ENCODE measurements around the gene RNASEL. TPM values are rescaled to one million over a fixed set of nuclear protein-coding genes. Genes with fewer than 3 reads are reported as not detected.

The RNASEL gene
- total RNA-seq, 2 donors from 2014 or later: 0.33 to 6.0 TPM

DNA sequence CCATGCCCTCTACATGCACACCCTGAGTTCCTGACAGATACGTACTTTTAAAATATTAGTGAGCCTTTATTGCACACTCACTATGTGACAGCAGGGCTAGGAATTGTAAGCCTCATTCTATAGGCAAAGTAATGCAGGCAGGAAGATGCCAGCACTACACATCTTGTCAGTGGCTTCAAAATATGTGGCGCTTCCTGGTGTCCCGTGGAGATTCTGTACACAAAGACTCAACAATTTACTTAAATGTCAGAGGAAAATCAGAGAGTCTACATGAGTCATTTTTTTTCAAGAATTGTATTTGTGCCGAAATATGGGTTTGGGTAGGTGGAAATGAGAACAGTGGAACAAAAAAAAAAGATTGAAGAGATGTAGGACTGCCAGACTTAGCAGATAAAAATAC, 27.6 kb downstream of the RNASEL start:
- intact Hi-C loops (cut with DNase I): no loop called here
- 55 to 60% methylated on average over 4 of the region's 4 CpGs for WGBS, 2 donors
- DNase-seq (no peak), ATAC-seq (no peak)
- Histone ChIP-seq H3K4me1 (no peaks in the 10 kb centered on the region), H3K36me3 (replicated peaks in 1 of 2; ENCODE audit: insufficient read depth in 1 of 2, low read depth in 2 of 2) (no peaks in the 10 kb centered on the region), H3K9me3 (no peaks in the 10 kb centered on the region), H3K27me3 (no peaks in the 10 kb centered on the region), H3K4me3 (no peak overlapping the region), H3K27ac (no peak overlapping the region)
- no peak for TF ChIP-seq POLR2A (IDR thresholded peaks at IDR 0.05)
- TF ChIP-seq, protein P1, sequence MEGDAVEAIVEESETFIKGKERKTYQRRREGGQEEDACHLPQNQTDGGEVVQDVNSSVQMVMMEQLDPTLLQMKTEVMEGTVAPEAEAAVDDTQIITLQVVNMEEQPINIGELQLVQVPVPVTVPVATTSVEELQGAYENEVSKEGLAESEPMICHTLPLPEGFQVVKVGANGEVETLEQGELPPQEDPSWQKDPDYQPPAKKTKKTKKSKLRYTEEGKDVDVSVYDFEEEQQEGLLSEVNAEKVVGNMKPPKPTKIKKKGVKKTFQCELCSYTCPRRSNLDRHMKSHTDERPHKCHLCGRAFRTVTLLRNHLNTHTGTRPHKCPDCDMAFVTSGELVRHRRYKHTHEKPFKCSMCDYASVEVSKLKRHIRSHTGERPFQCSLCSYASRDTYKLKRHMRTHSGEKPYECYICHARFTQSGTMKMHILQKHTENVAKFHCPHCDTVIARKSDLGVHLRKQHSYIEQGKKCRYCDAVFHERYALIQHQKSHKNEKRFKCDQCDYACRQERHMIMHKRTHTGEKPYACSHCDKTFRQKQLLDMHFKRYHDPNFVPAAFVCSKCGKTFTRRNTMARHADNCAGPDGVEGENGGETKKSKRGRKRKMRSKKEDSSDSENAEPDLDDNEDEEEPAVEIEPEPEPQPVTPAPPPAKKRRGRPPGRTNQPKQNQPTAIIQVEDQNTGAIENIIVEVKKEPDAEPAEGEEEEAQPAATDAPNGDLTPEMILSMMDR (IDR thresholded peaks at IDR 0.05): no peak

DNA sequence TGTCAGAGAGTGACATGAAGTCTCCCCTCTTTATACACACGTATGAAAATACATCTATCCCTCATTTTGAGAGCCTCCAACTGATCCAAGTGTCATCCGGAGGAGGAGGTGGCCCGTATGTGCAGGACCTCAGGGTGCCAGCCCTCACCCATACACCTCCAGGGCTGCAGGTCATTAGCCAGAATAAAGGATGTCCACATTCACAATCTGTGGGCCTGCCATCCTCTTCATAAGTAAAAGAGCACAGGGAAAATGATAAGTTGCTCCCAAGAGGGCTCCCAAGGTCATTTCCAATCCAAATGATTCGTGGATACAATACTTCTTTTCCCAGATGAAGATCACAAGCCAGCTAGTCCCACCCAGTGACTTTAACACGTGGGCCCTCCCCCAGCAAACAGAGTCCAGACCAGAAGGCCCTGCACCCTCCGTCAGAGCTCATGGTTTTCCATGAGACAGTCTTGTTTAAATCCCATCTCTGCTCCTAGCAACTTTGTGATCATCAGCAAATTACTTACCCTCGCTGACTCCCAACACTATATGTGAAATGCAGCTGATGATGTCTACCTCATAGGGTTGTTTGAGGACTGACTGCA, 28.6 kb downstream of the RNASEL start:
- Histone ChIP-seq H3K36me3 (replicated peaks in 1 of 2; ENCODE audit: insufficient read depth in 1 of 2, low read depth in 2 of 2) (no peaks in the 10 kb centered on the region), H3K4me3 (no peak overlapping the region), H3K27ac (no peak overlapping the region), H3K9me3 (no peaks in the 10 kb centered on the region), H3K27me3 (no peaks in the 10 kb centered on the region), H3K4me1 (no peaks in the 10 kb centered on the region)
- ATAC-seq: no peak
- no peak for DNase-seq
- TF ChIP-seq, protein P1 (IDR thresholded peaks at IDR 0.05): no peak
- TF ChIP-seq POLR2A (IDR thresholded peaks at IDR 0.05): no peak
- intact Hi-C loops (cut with DNase I): no loop called here
- WGBS, 2 donors: 54 to 59% methylated on average over 7 of the region's 7 CpGs

DNA sequence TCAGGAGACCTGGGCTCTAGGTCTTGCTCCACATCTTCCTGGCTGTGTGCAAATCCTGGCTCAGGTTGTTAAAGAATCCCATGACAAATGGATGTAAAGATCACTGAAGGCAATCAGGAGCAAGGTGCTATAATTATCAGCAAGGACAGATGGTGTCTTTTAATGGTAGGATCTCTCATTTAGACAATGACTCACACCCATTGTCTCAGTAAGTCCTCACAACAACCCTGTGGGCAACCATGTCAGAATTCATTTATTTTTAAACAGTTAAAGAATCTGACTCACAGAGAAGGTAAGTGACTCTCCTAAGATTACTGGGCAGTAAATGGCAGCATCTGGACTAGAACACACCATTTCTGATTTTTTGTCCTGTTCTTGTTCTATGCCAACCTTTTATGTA, 32.8 kb downstream of the RNASEL start:
- TF ChIP-seq, protein P1 (IDR thresholded peaks at IDR 0.05): no peak
- no peak for TF ChIP-seq POLR2A (IDR thresholded peaks at IDR 0.05)
- no peak overlapping the region for H3K4me3 ChIP-seq
- no peaks in the 10 kb centered on the region for H3K36me3 ChIP-seq (replicated peaks in 1 of 2; ENCODE audit: insufficient read depth in 1 of 2, low read depth in 2 of 2)
- H3K9me3 ChIP-seq: peaks cover 0 to 5% (median 0%) of the 10 kb centered on the region in 3 donors
- no peaks in the 10 kb centered on the region for H3K27me3 ChIP-seq
- no peaks in the 10 kb centered on the region for H3K4me1 ChIP-seq
- ATAC-seq: no peak
- intact Hi-C loops (cut with DNase I): no loop called here
- no peak for DNase-seq
- H3K27ac ChIP-seq: no peak overlapping the region

DNA sequence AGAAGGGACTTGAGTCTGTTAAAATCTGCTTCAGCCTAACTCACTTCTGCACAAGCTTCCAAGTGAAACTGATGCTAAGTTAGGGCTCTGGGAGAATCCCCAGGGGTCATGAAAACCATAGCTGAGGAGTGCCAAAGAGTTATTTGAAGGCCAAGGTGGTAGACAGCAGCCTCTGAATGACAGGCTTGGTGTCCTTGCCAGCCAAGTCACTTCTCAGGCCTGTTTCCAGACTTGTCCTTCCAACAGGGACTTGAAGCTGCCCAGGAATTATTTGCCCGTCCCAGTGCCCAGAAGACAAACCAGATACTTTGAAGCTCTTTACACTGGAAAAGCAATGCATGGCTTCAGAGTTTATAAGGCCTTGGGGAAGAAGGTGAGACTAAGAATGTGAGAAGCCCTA, 33.6 kb downstream of the RNASEL start:
- intact Hi-C loops (cut with DNase I): no loop called here
- no peaks in the 10 kb centered on the region for H3K4me1 ChIP-seq
- no peaks in the 10 kb centered on the region for H3K27me3 ChIP-seq
- H3K9me3 ChIP-seq: peaks cover 0 to 5% (median 0%) of the 10 kb centered on the region in 3 donors
- H3K4me3 ChIP-seq: no peak overlapping the region
- no peaks in the 10 kb centered on the region for H3K36me3 ChIP-seq (replicated peaks in 1 of 2; ENCODE audit: insufficient read depth in 1 of 2, low read depth in 2 of 2)
- 86 to 90% methylated on average over 1 of the region's 1 CpG for WGBS, 2 donors
- no peak for TF ChIP-seq POLR2A (IDR thresholded peaks at IDR 0.05)
- TF ChIP-seq, protein P1 (IDR thresholded peaks at IDR 0.05): no peak
- no peak overlapping the region for H3K27ac ChIP-seq
- ATAC-seq (no peak), DNase-seq (no peak)

DNA sequence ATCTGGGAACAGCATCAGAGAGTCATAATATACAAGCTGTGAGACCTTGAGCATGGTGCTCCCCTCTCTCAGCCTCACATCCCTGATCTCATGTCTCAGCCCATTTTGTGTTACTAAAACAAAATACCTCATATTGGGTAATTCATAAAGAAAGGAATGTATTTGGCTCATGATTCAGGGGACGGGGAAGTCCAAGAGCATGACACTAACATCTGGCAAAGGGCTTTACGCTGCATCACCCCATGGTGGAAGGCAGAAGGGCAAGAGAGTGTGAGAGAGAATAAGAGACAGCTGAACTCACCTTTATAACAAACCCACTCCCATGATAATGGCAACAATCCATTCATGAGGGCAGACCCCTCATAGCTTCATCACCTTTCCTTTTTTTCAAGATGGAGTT, 36.5 kb downstream of the RNASEL start:
- H3K27me3 ChIP-seq: no peaks in the 10 kb centered on the region
- H3K4me1 ChIP-seq: no peaks in the 10 kb centered on the region
- DNase-seq: no peak
- peaks cover 0 to 5% (median 0%) of the 10 kb centered on the region in 3 donors for H3K9me3 ChIP-seq
- 84 to 90% methylated on average over 2 of the region's 2 CpGs for WGBS, 2 donors
- intact Hi-C loops (cut with DNase I): no loop called here
- H3K36me3 ChIP-seq (replicated peaks in 1 of 2; ENCODE audit: insufficient read depth in 1 of 2, low read depth in 2 of 2): no peaks in the 10 kb centered on the region
- ATAC-seq: no peak
- no peak overlapping the region for H3K27ac ChIP-seq
- no peak for TF ChIP-seq POLR2A (IDR thresholded peaks at IDR 0.05)
- TF ChIP-seq, protein P1 (IDR thresholded peaks at IDR 0.05): no peak
- no peak overlapping the region for H3K4me3 ChIP-seq

Measured in body of pancreas (tissue), 4 donors.